ENCODE measurements around the gene APOLD1. TPM values are rescaled to one million over a fixed set of nuclear protein-coding genes. Genes with fewer than 3 reads are reported as not detected.

APOLD1 gene
- polyA plus RNA-seq, 1 donor from 2014 or later, result 1.1 TPM

DNA sequence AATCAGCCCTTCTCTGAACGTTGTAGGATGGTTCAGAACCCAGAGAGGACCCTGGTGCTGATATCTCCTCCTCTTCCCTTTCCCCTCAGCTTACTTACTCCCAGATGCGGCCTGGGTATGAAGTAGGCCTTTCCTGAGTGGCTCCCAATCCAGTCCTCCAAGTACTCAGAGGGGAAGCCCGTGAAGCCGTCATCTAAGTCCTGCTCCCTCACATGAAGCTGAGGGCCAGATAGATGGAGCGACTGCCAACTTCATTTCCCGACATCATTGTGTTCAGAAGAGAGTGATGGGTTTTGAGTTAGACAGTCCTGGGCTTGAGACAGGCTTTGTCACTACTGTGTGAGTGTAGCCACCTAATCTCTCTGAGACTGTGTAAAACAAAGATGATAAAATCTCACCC is 2.7 kb downstream of the APOLD1 start:
- H3K4me2 ChIP-seq (ENCODE audit: low read length), result no peak overlapping the region
- no peaks in the 10 kb centered on the region for H3K9me3 ChIP-seq (ENCODE audit: low read length)
- H3K36me3 ChIP-seq (ENCODE audit: insufficient read depth, low read length), result no peaks in the 10 kb centered on the region
- no peaks in the 10 kb centered on the region for H3K79me2 ChIP-seq (replicated peaks; ENCODE audit: insufficient read depth, low read length)
- H3K27me3 ChIP-seq (ENCODE audit: insufficient read depth, low read depth, low read length), result no peaks in the 10 kb centered on the region
- H3F3A ChIP-seq (ENCODE audit: insufficient read depth, low read length, poor library complexity, severe bottlenecking), result no peaks in the 10 kb centered on the region
- H3K27ac ChIP-seq (ENCODE audit: low read length), result no peak overlapping the region
- no peaks in the 10 kb centered on the region for H3K9me2 ChIP-seq (ENCODE audit: insufficient read depth, low read length)
- H3K4me3 ChIP-seq (ENCODE audit: low read length), result no peak overlapping the region
- no peak overlapping the region for H2AFZ ChIP-seq (ENCODE audit: low read depth, low read length)
- H3K9ac ChIP-seq (ENCODE audit: low read length), result no peak overlapping the region
- TF ChIP-seq, protein P1, sequence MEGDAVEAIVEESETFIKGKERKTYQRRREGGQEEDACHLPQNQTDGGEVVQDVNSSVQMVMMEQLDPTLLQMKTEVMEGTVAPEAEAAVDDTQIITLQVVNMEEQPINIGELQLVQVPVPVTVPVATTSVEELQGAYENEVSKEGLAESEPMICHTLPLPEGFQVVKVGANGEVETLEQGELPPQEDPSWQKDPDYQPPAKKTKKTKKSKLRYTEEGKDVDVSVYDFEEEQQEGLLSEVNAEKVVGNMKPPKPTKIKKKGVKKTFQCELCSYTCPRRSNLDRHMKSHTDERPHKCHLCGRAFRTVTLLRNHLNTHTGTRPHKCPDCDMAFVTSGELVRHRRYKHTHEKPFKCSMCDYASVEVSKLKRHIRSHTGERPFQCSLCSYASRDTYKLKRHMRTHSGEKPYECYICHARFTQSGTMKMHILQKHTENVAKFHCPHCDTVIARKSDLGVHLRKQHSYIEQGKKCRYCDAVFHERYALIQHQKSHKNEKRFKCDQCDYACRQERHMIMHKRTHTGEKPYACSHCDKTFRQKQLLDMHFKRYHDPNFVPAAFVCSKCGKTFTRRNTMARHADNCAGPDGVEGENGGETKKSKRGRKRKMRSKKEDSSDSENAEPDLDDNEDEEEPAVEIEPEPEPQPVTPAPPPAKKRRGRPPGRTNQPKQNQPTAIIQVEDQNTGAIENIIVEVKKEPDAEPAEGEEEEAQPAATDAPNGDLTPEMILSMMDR (IDR thresholded peaks at IDR 0.05; ENCODE audit: poor library complexity, severe bottlenecking), result no peak
- TF ChIP-seq EP300 (conservative IDR thresholded peaks at IDR 0.05; ENCODE audit: poor library complexity, severe bottlenecking) (no peak), POLR2AphosphoS5 (IDR thresholded peaks at IDR 0.05) (no peak)
- no peaks in the 10 kb centered on the region for H4K20me1 ChIP-seq (ENCODE audit: insufficient read depth)

DNA sequence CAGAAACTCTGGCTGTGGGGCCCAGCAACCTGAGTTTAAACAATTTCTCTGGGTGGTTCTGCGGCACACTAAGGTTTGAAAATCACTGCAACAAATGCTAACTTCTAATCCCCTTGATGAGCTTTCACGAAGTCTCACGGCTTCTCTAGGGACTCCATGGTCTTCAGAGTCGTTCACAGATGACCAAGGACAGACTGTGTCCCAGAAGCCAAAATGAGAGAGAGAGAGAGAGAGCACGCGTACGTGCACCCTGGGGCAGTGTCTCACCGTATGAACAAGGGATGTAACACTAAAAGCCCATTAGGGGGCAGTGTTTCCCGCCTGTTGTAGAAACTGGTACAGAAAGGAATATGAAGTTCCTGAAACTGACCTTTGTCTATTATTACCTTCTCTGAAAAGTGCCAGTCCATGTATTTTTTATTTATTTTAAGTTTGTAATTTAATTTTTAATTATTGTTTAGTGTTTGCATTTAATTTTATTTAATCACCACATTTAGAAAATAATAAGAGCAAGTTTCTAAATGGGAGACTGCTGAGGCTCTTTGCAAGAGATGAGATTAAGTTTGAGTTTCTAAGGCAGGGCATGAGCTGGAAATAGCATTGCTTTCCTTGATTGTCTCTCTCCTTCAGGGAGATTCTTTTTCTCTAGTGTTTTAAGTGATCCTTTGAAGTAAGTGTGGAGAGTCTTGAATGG is 3.4 kb downstream of the APOLD1 start:
- Histone ChIP-seq H4K20me1 (ENCODE audit: insufficient read depth) (no peaks in the 10 kb centered on the region), H2AFZ (ENCODE audit: low read depth, low read length) (no peak overlapping the region), H3K4me3 (ENCODE audit: low read length) (no peak overlapping the region), H3K9me2 (ENCODE audit: insufficient read depth, low read length) (no peaks in the 10 kb centered on the region), H3K36me3 (ENCODE audit: insufficient read depth, low read length) (no peaks in the 10 kb centered on the region), H3K9me3 (ENCODE audit: low read length) (no peaks in the 10 kb centered on the region), H3K27ac (ENCODE audit: low read length) (no peak overlapping the region), H3K27me3 (ENCODE audit: insufficient read depth, low read depth, low read length) (no peaks in the 10 kb centered on the region), H3K79me2 (replicated peaks; ENCODE audit: insufficient read depth, low read length) (no peaks in the 10 kb centered on the region), H3K9ac (ENCODE audit: low read length) (no peak overlapping the region), H3F3A (ENCODE audit: insufficient read depth, low read length, poor library complexity, severe bottlenecking) (no peaks in the 10 kb centered on the region), H3K4me2 (ENCODE audit: low read length) (no peak overlapping the region)
- TF ChIP-seq MXI1 (conservative IDR thresholded peaks at IDR 0.05; ENCODE audit: poor library complexity, severe bottlenecking), result no peak
- no peak for TF ChIP-seq EP300 (conservative IDR thresholded peaks at IDR 0.05; ENCODE audit: poor library complexity, severe bottlenecking)
- TF ChIP-seq, protein P1 (IDR thresholded peaks at IDR 0.05; ENCODE audit: poor library complexity, severe bottlenecking), result peak; percentile 60
- no peak for TF ChIP-seq EZH2 (IDR thresholded peaks at IDR 0.05; ENCODE audit: borderline replicate concordance, insufficient read depth, low read length, poor library complexity, severe bottlenecking)
- TF ChIP-seq, protein P2, sequence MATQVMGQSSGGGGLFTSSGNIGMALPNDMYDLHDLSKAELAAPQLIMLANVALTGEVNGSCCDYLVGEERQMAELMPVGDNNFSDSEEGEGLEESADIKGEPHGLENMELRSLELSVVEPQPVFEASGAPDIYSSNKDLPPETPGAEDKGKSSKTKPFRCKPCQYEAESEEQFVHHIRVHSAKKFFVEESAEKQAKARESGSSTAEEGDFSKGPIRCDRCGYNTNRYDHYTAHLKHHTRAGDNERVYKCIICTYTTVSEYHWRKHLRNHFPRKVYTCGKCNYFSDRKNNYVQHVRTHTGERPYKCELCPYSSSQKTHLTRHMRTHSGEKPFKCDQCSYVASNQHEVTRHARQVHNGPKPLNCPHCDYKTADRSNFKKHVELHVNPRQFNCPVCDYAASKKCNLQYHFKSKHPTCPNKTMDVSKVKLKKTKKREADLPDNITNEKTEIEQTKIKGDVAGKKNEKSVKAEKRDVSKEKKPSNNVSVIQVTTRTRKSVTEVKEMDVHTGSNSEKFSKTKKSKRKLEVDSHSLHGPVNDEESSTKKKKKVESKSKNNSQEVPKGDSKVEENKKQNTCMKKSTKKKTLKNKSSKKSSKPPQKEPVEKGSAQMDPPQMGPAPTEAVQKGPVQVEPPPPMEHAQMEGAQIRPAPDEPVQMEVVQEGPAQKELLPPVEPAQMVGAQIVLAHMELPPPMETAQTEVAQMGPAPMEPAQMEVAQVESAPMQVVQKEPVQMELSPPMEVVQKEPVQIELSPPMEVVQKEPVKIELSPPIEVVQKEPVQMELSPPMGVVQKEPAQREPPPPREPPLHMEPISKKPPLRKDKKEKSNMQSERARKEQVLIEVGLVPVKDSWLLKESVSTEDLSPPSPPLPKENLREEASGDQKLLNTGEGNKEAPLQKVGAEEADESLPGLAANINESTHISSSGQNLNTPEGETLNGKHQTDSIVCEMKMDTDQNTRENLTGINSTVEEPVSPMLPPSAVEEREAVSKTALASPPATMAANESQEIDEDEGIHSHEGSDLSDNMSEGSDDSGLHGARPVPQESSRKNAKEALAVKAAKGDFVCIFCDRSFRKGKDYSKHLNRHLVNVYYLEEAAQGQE (IDR thresholded peaks at IDR 0.05; ENCODE audit: borderline replicate concordance), result no peak
- TF ChIP-seq TAF1 (IDR thresholded peaks at IDR 0.05; ENCODE audit: low read depth), result no peak
- TF ChIP-seq POLR2AphosphoS5 (IDR thresholded peaks at IDR 0.05), result no peak
- peak; percentile 55 for TF ChIP-seq RAD21 (conservative IDR thresholded peaks at IDR 0.05)
- peak; percentile 18 for TF ChIP-seq SMC3 (conservative IDR thresholded peaks at IDR 0.05; ENCODE audit: poor library complexity)

All from neural cell (in vitro differentiated cells).